SK-N-SH (cell line): ENCODE data around the gene AGMO.

Experiments
- GABPA ChIP-seq: IDR thresholded peaks from 2 replicates; pipeline ENCODE4 v1.4.0; 2012; ENCODE audit warnings: low read depth, mild to moderate bottlenecking
- GATA2 ChIP-seq: sonication (generic); formaldehyde crosslinking; IDR thresholded peaks from 2 replicates; pipeline ENCODE4 v1.5.0; 2020; ENCODE audit warnings: mild to moderate bottlenecking, missing genetic modification reagents
- MXI1 ChIP-seq: IDR thresholded peaks from 2 replicates; pipeline ENCODE4 v1.6.1; 2012; ENCODE audit warnings: mild to moderate bottlenecking, low read depth, low read length, improper control_type of control experiment
- POLR2AphosphoS5 ChIP-seq: IDR thresholded peaks from 2 replicates; pipeline ENCODE4 v1.6.1; 2012; ENCODE audit warnings: low read depth, low read length
- RCOR1 ChIP-seq: fragments of 150-350 bp; IDR thresholded peaks from 2 replicates; pipeline ENCODE4 v1.6.1; 2017; ENCODE audit warnings: antibody characterized with exemption, low read length
- TCF12 ChIP-seq: IDR thresholded peaks from 2 replicates; pipeline ENCODE4 v1.4.0; 2012
- TF ChIP-seq, protein P1 (sequence below): fragments of 200-600 bp; sonication (generic); IDR thresholded peaks from 2 replicates; pipeline ENCODE4 v1.6.1; 2017; ENCODE audit warnings: antibody characterized with exemption, mild to moderate bottlenecking, moderate library complexity
- TF ChIP-seq, protein P2 (sequence below): fragments of 150-350 bp; IDR thresholded peaks from 2 replicates; pipeline ENCODE4 v1.6.1; 2017; ENCODE audit warnings: antibody characterized with exemption, low read length, low read depth, borderline replicate concordance
- TF ChIP-seq, protein P3 (sequence below): IDR thresholded peaks from 2 replicates; pipeline ENCODE4 v1.4.0; 2012; ENCODE audit warnings: low read depth

DNA sequence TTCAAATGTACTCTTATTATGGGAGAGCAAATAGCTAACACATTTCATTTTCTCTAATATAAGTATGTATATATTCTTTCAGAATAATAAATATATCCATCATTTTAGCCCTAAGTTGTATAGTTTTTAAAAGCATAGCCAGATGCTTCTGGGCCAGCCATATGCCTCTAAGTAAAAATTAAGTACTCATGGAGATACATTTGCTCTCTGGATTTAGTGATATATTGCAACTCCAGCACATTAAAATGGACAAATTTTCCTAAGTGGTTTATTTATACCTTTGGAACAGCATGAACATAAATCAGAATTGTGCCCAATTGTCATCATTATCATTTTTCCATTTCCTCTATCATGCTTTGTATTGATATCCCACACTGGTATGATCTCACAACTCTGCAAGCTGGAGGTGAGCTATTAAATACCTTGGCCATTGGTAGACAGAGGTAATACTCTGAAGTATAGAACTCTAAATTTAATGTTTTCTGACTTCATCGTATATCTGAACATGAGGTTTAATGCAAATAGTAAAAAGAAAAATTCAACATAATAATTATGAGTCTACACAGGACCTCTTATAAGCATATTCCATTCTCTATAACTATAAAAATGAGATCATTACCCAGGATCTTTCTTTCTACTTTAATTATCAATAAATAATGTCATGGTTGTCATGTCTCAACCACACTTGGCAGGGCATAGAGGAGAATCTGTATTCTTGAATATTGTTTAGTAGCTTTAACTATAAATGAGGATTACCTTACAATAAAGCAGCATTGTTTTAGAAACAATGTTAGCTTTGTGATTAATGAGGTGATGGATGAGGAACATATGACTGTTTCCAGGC lies 90.8 kb downstream of the AGMO start:
- TF ChIP-seq, protein P1, sequence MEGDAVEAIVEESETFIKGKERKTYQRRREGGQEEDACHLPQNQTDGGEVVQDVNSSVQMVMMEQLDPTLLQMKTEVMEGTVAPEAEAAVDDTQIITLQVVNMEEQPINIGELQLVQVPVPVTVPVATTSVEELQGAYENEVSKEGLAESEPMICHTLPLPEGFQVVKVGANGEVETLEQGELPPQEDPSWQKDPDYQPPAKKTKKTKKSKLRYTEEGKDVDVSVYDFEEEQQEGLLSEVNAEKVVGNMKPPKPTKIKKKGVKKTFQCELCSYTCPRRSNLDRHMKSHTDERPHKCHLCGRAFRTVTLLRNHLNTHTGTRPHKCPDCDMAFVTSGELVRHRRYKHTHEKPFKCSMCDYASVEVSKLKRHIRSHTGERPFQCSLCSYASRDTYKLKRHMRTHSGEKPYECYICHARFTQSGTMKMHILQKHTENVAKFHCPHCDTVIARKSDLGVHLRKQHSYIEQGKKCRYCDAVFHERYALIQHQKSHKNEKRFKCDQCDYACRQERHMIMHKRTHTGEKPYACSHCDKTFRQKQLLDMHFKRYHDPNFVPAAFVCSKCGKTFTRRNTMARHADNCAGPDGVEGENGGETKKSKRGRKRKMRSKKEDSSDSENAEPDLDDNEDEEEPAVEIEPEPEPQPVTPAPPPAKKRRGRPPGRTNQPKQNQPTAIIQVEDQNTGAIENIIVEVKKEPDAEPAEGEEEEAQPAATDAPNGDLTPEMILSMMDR = no peak
- TF ChIP-seq, protein P2, sequence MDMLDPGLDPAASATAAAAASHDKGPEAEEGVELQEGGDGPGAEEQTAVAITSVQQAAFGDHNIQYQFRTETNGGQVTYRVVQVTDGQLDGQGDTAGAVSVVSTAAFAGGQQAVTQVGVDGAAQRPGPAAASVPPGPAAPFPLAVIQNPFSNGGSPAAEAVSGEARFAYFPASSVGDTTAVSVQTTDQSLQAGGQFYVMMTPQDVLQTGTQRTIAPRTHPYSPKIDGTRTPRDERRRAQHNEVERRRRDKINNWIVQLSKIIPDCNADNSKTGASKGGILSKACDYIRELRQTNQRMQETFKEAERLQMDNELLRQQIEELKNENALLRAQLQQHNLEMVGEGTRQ = no peak
- TF ChIP-seq MXI1 = no peak
- 0 out of 2 replicates have a peak, but pooled peaks have one; percentile 28 for TF ChIP-seq TCF12
- TF ChIP-seq GABPA = no peak
- TF ChIP-seq POLR2AphosphoS5 = no peak
- TF ChIP-seq GATA2 = no peak
- TF ChIP-seq, protein P3, sequence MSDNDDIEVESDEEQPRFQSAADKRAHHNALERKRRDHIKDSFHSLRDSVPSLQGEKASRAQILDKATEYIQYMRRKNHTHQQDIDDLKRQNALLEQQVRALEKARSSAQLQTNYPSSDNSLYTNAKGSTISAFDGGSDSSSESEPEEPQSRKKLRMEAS = no peak
- no peak for TF ChIP-seq RCOR1
